Measurements from ENCODE around the gene CDHR3.

DNA sequence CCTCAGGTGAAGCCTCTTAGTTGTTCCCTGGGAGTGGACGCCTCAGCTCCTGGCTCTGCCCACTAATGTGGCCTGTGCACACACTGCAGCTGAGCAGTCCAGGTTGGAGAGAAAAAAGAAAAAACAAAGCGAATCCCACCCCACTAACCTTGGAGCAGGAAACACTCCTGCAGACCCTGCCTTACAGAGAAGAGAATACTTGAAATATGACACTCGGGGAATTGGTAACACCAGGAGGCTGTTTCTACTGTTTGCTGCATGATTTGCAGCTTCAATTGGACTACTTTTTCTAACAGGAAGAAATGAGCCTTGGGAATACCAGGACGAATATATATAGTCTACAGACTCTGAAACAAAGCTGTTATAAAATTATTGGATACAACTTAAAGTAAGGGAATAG is 22.2 kb downstream of the CDHR3 start:
- no peak for TF ChIP-seq EP300 (IDR thresholded peaks at IDR 0.05; ENCODE audit: borderline replicate concordance in 1 of 2, low read depth in 2 of 2, low read length in 2 of 2)
- no peak for TF ChIP-seq POLR2A (IDR thresholded peaks at IDR 0.05; ENCODE audit: control extremely low read depth in 1 of 2, low read depth in 2 of 2, low read length in 2 of 2)
